Thymus (tissue), 2 donors: Measurements from ENCODE around the gene NINJ1. TPM values are rescaled to one million over a fixed set of nuclear protein-coding genes. Genes with fewer than 3 reads are reported as not detected.

Experiments
- polyA plus RNA-seq: library from polyadenylated mRNA; stranded (reverse); fragments of 200-250 nt; gene quantifications from one replicate; pipeline ENCODE4 v1.2.3, GENCODE V29; 2013
- total RNA-seq: library from RNA; stranded (reverse); fragments of 120-200 nt; gene quantifications from one replicate; pipeline ENCODE4 v1.2.4, GENCODE V29; 2013
- donor health status: healthy.

NINJ1 gene
- total and polyA plus RNA-seq, 2 donors = 30.0 to 39.4 TPM

Other genes starting within 250 kb of the NINJ1 start
- gene FGD3, start 186.7 kb downstream of the NINJ1 start, total RNA-seq = 35.7 TPM
- gene FGD3, start 186.7 kb downstream of the NINJ1 start, polyA plus RNA-seq = 48.9 TPM
- gene SUSD3, start 75.5 kb downstream of the NINJ1 start, total RNA-seq = 43.8 TPM
- 31.0 TPM for gene SUSD3, start 75.5 kb downstream of the NINJ1 start, polyA plus RNA-seq
- 25.3 TPM for gene CARD19, start 38.0 kb downstream of the NINJ1 start, total RNA-seq
- 24.8 TPM for gene CARD19, start 38.0 kb downstream of the NINJ1 start, polyA plus RNA-seq
- 12.5 TPM for gene WNK2, start 49.9 kb upstream of the NINJ1 start, total RNA-seq
- 9.1 TPM for gene WNK2, start 49.9 kb upstream of the NINJ1 start, polyA plus RNA-seq